Head of caudate nucleus (tissue), 42 donors: ENCODE data around the gene BTN1A1.
A peak's percentile ranks its signal among the peaks of the same experiment; 100 is the strongest.
"Not testable (repeated sequence)": the region's sequence is repeated elsewhere in the genome, so short reads cannot be mapped to it uniquely, and the experiment has no call there.

Experiments used
- DNase-seq, 42 donors: peaks; one replicate each; pipeline versions ENCODE4 v3.0.0 to v3.0.0-alpha.2; 2020 to 2021; ENCODE audit warnings: mixed read lengths in 7 of 42
- intact Hi-C: fragments of 100-400 bp; cut with DNase I; formaldehyde crosslinking; loops from one replicate; pipeline ENCODE4 v1.15.0; 2022

BTN1A1 gene

GRCh38 chr6:26502165-26502564 is 2.1 kb downstream of the BTN1A1 start:
- intact Hi-C loops: no loop called here

GRCh38 chr6:26502626-26503025 is 2.5 kb downstream of the BTN1A1 start:
- DNase-seq: no peak
- intact Hi-C loops: no loop called here

More at GRCh38 chr6:26502165-26502564, 2.1 kb downstream of the BTN1A1 start:
- no peak for DNase-seq

GRCh38 chr6:26507658-26508057 is 7.6 kb downstream of the BTN1A1 start:
- DNase-seq: no peak
- intact Hi-C loops: no loop called here

- DNase-seq, intact Hi-C loops: not testable (repeated sequence)
Observed at GRCh38 chr6:26511033-26511432, 10.9 kb downstream of the BTN1A1 start.

GRCh38 chr6:26514984-26515383 is 14.9 kb downstream of the BTN1A1 start:
- intact Hi-C loops: no loop called here

GRCh38 chr6:26516481-26517427 is 16.7 kb downstream of the BTN1A1 start:
- DNase-seq: no peak
- intact Hi-C loops: no loop called here

More at GRCh38 chr6:26514984-26515383, 14.9 kb downstream of the BTN1A1 start:
- no peak for DNase-seq

GRCh38 chr6:26519359-26519758 is 19.3 kb downstream of the BTN1A1 start:
- no peak for DNase-seq
- intact Hi-C loops: no loop called here

- DNase-seq: peak in 34 of 42 donors; percentile 31 to 83 (median 60)
Observed at GRCh38 chr6:26520237-26520849, 20.2 kb downstream of the BTN1A1 start.

GRCh38 chr6:26520850-26521599 is 20.9 kb downstream of the BTN1A1 start:
- DNase-seq: peak; percentile 63 to 97 (median 86)
- intact Hi-C loops: no loop called here

More at GRCh38 chr6:26520237-26520849, 20.2 kb downstream of the BTN1A1 start:
- intact Hi-C loops: no loop called here

GRCh38 chr6:26521600-26522391 is 21.7 kb downstream of the BTN1A1 start:
- intact Hi-C loops: loop anchor here (2.0 kb wide), 1 partner anchor 15 kb away; no protein-coding TSS in a partner anchor
- peak; percentile 27 to 84 (median 68) for DNase-seq

- intact Hi-C loops: loop anchor here (2.0 kb wide), 1 partner anchor 14 kb away; no protein-coding TSS in a partner anchor
- DNase-seq: not testable (repeated sequence)
Observed at GRCh38 chr6:26522486-26523228, 22.6 kb downstream of the BTN1A1 start.

GRCh38 chr6:26524314-26524713 is 24.2 kb downstream of the BTN1A1 start:
- DNase-seq, intact Hi-C loops: not testable (repeated sequence)

GRCh38 chr6:26524722-26525370 is 24.7 kb downstream of the BTN1A1 start:
- intact Hi-C loops: no loop called here
- no peak for DNase-seq

GRCh38 chr6:26525838-26526237 is 25.7 kb downstream of the BTN1A1 start:
- intact Hi-C loops: no loop called here
- DNase-seq: no peak

GRCh38 chr6:26526928-26527327 is 26.8 kb downstream of the BTN1A1 start:
- DNase-seq: no peak
- intact Hi-C loops: no loop called here

GRCh38 chr6:26530203-26530602 is 30.1 kb downstream of the BTN1A1 start:
- intact Hi-C loops: loop anchor here (10.0 kb wide), 1 partner anchor 215 kb away; no protein-coding TSS in a partner anchor
- no peak for DNase-seq

- intact Hi-C loops: loop anchor here (10.0 kb wide), 1 partner anchor 217 kb away; no protein-coding TSS in a partner anchor
- DNase-seq: no peak
Observed at GRCh38 chr6:26531897-26532296, 31.8 kb downstream of the BTN1A1 start.
